ENCODE measurements around the gene FDXACB1. TPM values are rescaled to one million over a fixed set of nuclear protein-coding genes. Genes with fewer than 3 reads are reported as not detected.

Gene FDXACB1
- total RNA-seq, 1 experiment from 2014 or later, result 1.0 TPM

- CTCF ChIA-PET, result interaction anchor here (0.5 to 1.5 kb wide), 4 partner anchors 10 to 161 kb away, joined by 3 to 5 read pairs (median 4); no protein-coding TSS in a partner anchor
- peaks cover 22% of the 10 kb centered on the region for H3K4me1 Mint-ChIP-seq (ENCODE audit: insufficient read depth, unreplicated experiment)
- DNase-seq (ENCODE audit: unreplicated experiment), result no peak
- no peaks in the 10 kb centered on the region for H3K9me3 Mint-ChIP-seq (ENCODE audit: unreplicated experiment)
- no peak overlapping the region for H3K4me3 Mint-ChIP-seq (ENCODE audit: unreplicated experiment)
- POLR2A ChIA-PET, result interaction anchor here (0.9 to 2.4 kb wide), 6 partner anchors 16 to 151 kb away, joined by 3 to 8 read pairs (median 4); partner anchors contain the start of genes ALG9, CFAP68 and NKAPD1
- H3K27ac Mint-ChIP-seq (ENCODE audit: low read depth, unreplicated experiment), result no peak overlapping the region
- H3K36me3 Mint-ChIP-seq (ENCODE audit: insufficient read depth, unreplicated experiment), result peaks cover 1% of the 10 kb centered on the region
- BruUV-seq (replicated peaks), result no TSS peak
- TF ChIP-seq, protein P1, sequence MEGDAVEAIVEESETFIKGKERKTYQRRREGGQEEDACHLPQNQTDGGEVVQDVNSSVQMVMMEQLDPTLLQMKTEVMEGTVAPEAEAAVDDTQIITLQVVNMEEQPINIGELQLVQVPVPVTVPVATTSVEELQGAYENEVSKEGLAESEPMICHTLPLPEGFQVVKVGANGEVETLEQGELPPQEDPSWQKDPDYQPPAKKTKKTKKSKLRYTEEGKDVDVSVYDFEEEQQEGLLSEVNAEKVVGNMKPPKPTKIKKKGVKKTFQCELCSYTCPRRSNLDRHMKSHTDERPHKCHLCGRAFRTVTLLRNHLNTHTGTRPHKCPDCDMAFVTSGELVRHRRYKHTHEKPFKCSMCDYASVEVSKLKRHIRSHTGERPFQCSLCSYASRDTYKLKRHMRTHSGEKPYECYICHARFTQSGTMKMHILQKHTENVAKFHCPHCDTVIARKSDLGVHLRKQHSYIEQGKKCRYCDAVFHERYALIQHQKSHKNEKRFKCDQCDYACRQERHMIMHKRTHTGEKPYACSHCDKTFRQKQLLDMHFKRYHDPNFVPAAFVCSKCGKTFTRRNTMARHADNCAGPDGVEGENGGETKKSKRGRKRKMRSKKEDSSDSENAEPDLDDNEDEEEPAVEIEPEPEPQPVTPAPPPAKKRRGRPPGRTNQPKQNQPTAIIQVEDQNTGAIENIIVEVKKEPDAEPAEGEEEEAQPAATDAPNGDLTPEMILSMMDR (IDR thresholded peaks at IDR 0.05; ENCODE audit: unreplicated experiment), result no peak
- intact Hi-C loops (cut with micrococcal nuclease), result no loop called here
- H3K27me3 Mint-ChIP-seq (ENCODE audit: insufficient read depth, unreplicated experiment), result no peaks in the 10 kb centered on the region
Observed at GRCh38 chr11:111923951-111924350, 45.0 kb upstream of the FDXACB1 start.

DNA sequence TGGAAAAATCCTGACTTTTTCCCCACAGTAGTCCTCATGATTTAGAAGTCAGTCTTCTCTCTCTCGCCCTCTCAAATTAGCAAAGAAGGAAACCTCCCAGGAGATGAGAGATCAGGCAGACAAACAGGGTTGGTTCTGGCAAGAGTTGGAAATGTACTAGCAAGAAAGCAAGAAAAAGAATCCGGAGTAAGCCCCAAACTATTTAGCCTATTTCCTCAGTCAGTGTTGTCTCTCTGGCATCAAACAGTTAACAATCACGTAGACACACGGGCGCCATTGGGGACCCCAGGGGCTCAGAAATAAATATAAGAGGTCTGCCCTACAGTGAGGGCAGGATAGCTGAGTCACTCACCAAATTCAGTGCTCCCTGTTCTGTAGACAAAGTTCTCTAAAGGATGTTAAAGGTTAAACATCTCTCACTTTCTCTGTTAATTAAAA is 44.4 kb upstream of the FDXACB1 start:
- no TSS peak for BruUV-seq (replicated peaks)
- CTCF ChIA-PET, result interaction anchor here (0.5 to 0.6 kb wide), 2 partner anchors 20 to 161 kb away, joined by 3 to 5 read pairs; no protein-coding TSS in a partner anchor
- no peak overlapping the region for H3K4me3 Mint-ChIP-seq (ENCODE audit: unreplicated experiment)

GRCh38 chr11:111922803-111923202 is 43.8 kb upstream of the FDXACB1 start:
- H3K27me3 Mint-ChIP-seq (ENCODE audit: insufficient read depth, unreplicated experiment), result no peaks in the 10 kb centered on the region
- TF ChIP-seq, protein P1 (IDR thresholded peaks at IDR 0.05; ENCODE audit: unreplicated experiment), result no peak
- ChIA-PET POLR2A (interaction anchor here (0.8 to 2.4 kb wide), 3 partner anchors 11 to 152 kb away, joined by 3 to 6 read pairs (median 3); partner anchors contain the start of genes CFAP68, CRYAB and NKAPD1), CTCF (no interaction called here)
- peak overlapping the region; percentile 74 for H3K27ac Mint-ChIP-seq (ENCODE audit: low read depth, unreplicated experiment)
- intact Hi-C loops (cut with micrococcal nuclease), result no loop called here
- peaks cover 33% of the 10 kb centered on the region for H3K4me1 Mint-ChIP-seq (ENCODE audit: insufficient read depth, unreplicated experiment)
- peak; percentile 89 for DNase-seq (ENCODE audit: unreplicated experiment)
- no TSS peak for BruUV-seq (replicated peaks)
- peaks cover 4% of the 10 kb centered on the region for H3K36me3 Mint-ChIP-seq (ENCODE audit: insufficient read depth, unreplicated experiment)
- H3K9me3 Mint-ChIP-seq (ENCODE audit: unreplicated experiment), result no peaks in the 10 kb centered on the region
- H3K4me3 Mint-ChIP-seq (ENCODE audit: unreplicated experiment), result no peak overlapping the region

More for the DNA sequence above, 44.4 kb upstream of the FDXACB1 start:
- POLR2A ChIA-PET, result interaction anchor here (0.8 to 2.4 kb wide), 4 partner anchors 12 to 151 kb away, joined by 3 to 6 read pairs (median 3); partner anchors contain the start of genes CFAP68, CRYAB and NKAPD1
- peaks cover 4% of the 10 kb centered on the region for H3K36me3 Mint-ChIP-seq (ENCODE audit: insufficient read depth, unreplicated experiment)
- intact Hi-C loops (cut with micrococcal nuclease), result no loop called here
- H3K27me3 Mint-ChIP-seq (ENCODE audit: insufficient read depth, unreplicated experiment), result no peaks in the 10 kb centered on the region
- H3K4me1 Mint-ChIP-seq (ENCODE audit: insufficient read depth, unreplicated experiment), result peaks cover 28% of the 10 kb centered on the region
- no peak for DNase-seq (ENCODE audit: unreplicated experiment)
- TF ChIP-seq, protein P1 (IDR thresholded peaks at IDR 0.05; ENCODE audit: unreplicated experiment), result no peak
- no peaks in the 10 kb centered on the region for H3K9me3 Mint-ChIP-seq (ENCODE audit: unreplicated experiment)
- H3K27ac Mint-ChIP-seq (ENCODE audit: low read depth, unreplicated experiment), result peak overlapping the region; percentile 74

- Mint-ChIP-seq H3K4me3 (ENCODE audit: unreplicated experiment) (no peak overlapping the region), H3K4me1 (ENCODE audit: insufficient read depth, unreplicated experiment) (peaks cover 28% of the 10 kb centered on the region), H3K36me3 (ENCODE audit: insufficient read depth, unreplicated experiment) (peaks cover 4% of the 10 kb centered on the region), H3K27me3 (ENCODE audit: insufficient read depth, unreplicated experiment) (no peaks in the 10 kb centered on the region), H3K9me3 (ENCODE audit: unreplicated experiment) (no peaks in the 10 kb centered on the region), H3K27ac (ENCODE audit: low read depth, unreplicated experiment) (no peak overlapping the region)
- ChIA-PET POLR2A (no interaction called here), CTCF (interaction anchor here (0.8 kb wide), 1 partner anchor 178 kb away, joined by 3 read pairs; no protein-coding TSS in a partner anchor)
- DNase-seq (ENCODE audit: unreplicated experiment), result no peak
- no TSS peak for BruUV-seq (replicated peaks)
- TF ChIP-seq, protein P1 (IDR thresholded peaks at IDR 0.05; ENCODE audit: unreplicated experiment), result no peak
- intact Hi-C loops (cut with micrococcal nuclease), result no loop called here
Observed at GRCh38 chr11:111921541-111922230, 42.7 kb upstream of the FDXACB1 start.
